AG09309 (cell line): Measurements from ENCODE around the gene AP1AR.

ENCODE experiments used
- DNase-seq: peaks from one replicate; pipeline ENCODE4 v3.0.0-alpha.2; 2010; ENCODE audit warnings: low read depth
- H3K4me3 ChIP-seq: 2 replicates; pipeline ENCODE4 v1.5.1; 2011; ENCODE audit warnings: mild to moderate bottlenecking, low read depth, low read length, moderate library complexity; ENCODE audit not compliant: control insufficient read depth
- TF ChIP-seq, protein P1 (sequence below): IDR thresholded peaks from 2 replicates; pipeline ENCODE4 v1.5.1; 2011; ENCODE audit warnings: mild to moderate bottlenecking, low read depth, low read length, inconsistent platforms; ENCODE audit not compliant: insufficient read depth, control insufficient read depth; ENCODE audit errors: missing control alignments

AP1AR gene

DNA sequence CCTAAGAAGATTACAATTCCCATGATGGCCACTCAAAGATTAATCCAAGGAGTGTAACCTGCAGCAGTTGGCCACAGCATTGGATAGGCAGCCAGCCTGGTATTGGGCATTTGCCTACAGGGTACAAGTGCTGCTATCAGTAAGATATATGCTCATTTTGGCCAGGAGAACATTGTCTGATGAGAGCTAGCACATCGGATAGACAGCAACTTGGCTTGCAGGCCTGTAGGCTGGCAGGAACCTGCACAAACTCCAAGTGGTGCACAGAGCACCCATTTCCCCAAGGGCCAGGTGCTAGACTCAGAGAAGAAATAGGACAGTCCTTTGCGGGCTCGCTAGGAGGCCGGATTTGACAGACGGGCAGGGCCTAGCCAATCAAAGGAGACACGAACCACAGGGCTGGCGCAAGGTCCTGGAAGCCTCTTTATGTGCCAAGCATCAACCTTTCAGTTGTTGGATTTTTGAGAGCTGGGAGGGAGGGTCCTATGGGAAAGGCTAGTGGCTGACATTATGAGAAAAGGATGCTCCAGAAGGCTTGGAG lies 11.7 kb upstream of the AP1AR start:
- DNase-seq = no peak
- TF ChIP-seq, protein P1, sequence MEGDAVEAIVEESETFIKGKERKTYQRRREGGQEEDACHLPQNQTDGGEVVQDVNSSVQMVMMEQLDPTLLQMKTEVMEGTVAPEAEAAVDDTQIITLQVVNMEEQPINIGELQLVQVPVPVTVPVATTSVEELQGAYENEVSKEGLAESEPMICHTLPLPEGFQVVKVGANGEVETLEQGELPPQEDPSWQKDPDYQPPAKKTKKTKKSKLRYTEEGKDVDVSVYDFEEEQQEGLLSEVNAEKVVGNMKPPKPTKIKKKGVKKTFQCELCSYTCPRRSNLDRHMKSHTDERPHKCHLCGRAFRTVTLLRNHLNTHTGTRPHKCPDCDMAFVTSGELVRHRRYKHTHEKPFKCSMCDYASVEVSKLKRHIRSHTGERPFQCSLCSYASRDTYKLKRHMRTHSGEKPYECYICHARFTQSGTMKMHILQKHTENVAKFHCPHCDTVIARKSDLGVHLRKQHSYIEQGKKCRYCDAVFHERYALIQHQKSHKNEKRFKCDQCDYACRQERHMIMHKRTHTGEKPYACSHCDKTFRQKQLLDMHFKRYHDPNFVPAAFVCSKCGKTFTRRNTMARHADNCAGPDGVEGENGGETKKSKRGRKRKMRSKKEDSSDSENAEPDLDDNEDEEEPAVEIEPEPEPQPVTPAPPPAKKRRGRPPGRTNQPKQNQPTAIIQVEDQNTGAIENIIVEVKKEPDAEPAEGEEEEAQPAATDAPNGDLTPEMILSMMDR = no peak
- H3K4me3 ChIP-seq = no peak overlapping the region

DNA sequence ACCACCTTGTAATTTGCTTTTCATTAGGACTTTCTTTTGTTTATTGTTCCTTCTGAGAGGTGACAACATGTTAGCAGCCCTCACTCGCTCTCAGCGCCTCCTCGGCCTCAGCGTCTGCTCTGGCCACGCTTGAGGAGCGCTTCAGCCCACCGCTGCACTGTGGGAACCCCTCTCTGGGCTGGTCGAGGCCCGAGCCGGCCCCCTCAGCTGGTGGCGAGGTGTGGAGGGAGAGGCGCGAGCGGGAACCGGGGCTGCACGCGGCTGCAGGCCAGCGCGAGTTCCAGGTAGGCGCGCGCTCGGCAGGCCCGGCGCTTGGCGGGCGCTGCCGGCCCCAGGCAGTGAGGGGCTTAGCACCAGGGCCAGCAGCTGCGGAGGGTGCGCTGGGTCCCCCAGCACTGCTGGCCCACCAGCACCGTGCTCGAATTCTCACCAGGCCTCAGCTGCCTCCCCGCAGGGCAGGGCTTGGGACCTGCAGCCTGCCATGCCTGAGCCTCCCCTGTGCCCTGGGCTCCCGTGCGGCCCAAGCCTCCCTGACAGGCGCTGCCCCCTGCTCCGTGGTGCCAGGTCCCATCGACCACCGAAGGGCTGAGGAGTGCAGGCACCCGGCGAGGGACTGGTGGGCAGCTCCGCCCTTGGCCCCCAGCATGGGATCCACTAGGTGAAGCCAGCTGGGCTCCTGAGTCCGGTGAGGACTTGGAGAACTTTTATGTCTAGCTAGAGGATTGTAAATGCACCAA lies 9.2 kb upstream of the AP1AR start:
- TF ChIP-seq, protein P1 = no peak
- no peak overlapping the region for H3K4me3 ChIP-seq
- DNase-seq = no peak

DNA sequence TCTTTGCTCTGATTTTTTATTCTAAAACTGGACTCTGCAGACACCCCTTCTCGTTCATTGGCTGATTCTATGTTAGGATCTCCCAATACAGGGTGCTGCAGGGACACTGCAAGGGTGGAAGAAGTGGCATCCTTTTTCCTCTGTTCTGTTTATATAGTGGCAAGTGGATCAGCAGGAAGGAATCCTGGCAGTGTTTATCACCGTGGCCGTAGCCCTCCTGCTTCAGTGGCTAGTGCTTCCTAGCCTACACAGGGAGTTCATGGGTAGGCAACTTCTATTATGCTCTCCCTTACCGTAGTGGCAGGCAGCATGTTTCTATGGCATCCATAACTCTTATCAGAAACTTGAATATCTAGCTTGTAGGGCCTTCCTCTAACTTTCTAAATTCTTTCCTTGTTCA lies 6.4 kb upstream of the AP1AR start:
- no peak for DNase-seq
- TF ChIP-seq, protein P1 = no peak
- H3K4me3 ChIP-seq = no peak overlapping the region

DNA sequence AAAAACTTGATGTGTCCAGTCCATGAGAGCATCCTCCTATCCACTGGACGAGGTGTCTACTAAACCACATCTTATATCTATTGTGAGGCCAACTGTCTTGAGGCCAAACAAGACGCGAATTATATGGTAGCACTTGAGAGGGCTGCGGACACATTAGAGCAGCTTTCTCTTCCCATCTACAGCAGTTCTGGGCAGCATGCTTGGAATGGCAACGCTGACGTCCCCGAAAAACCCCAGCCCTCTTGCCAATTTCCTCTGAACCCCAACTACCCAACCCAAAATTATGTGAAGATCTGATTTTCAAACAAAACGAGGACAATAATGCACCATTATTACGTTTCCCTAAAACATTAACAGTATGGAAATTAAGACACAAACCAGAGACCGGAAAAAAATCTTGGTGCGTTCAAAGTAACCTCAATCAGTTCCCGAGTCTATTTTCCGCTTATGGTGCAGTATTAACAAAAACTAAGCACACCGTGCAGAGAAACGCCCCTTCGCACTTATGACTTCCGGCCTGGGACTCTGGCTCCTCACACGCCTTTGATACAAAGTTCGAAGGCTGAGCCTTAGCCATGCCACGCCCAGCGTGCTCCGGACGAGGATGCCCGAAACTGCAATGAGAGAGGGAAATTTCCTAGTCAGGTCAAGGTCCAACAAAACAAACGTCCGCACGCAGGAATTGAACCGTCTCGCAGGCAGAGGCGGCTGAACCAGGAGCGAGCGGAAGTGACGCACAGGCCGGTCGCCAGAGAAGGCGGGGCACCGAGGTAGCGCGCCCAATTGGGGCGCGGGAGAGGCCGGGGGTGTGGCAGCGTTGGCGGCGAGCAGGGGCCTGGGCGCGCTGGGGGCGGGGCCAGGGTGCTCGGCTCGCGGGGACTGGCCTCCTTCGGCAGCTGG lies 458 bp upstream of the AP1AR start:
- DNase-seq = peak; percentile 83
- peak overlapping the region; percentile 92 for H3K4me3 ChIP-seq
- TF ChIP-seq, protein P1 = no peak

DNA sequence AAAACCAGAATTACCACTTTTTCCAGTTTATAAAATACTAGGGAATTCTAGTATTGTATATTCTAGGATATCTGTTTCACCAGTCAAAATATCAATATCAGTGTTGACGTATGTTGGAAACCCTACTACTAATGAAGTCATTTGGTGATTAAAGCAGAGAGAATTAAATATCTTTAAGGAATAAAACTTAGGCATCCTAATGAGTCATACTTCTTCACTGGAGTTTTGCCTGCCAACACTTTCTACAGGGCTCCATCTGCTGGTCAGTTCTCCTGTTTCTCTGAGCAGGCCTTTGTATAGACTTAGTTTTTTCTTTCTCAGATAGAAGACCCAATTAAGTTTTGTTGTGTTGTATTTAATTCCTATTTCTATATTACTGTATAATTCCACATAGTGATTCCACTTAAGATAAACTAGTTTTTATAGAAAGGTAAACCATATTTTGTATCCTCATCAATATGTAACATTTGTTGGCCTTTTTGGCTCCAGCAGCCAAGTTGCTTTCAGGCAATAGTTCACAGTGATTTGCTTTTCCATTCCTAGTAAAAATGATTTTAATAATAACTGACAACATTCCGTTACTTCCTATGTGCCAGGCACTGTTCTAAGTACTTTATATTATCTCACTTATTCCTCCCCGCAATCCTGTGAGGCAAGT lies 3.5 kb downstream of the AP1AR start:
- no peak overlapping the region for H3K4me3 ChIP-seq
- TF ChIP-seq, protein P1 = peak; percentile 75
- peak; percentile 72 for DNase-seq

DNA sequence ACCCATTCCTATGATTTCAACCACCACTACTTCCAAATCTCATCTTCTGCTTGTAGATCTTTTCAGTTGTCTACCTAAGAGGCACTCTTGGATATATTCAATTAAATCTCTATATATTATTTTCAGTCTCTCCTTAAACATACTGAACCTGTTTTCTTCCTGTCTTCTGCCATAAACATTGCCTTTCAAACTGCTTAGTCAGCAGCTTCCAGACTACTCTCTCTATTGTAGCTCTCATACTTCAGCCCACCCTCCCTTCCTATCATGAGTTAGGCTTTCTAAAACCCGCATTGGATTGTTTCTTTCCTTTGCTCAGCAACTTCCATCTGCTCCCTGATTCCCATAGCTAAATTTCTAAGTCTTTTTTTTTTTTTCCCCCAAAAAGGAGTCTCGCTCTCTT lies 4.5 kb downstream of the AP1AR start:
- TF ChIP-seq, protein P1 = no peak
- no peak overlapping the region for H3K4me3 ChIP-seq
- no peak for DNase-seq
